Measurements from ENCODE around the gene CPZ.

Gene CPZ

GRCh38 chr4:8639777-8640720 is 47.5 kb downstream of the CPZ start:
- DNase-seq (ENCODE audit: low spot score), result no peak

GRCh38 chr4:8640816-8641215 is 48.3 kb downstream of the CPZ start:
- DNase-seq (ENCODE audit: low spot score), result no peak

- DNase-seq (ENCODE audit: low spot score), result no peak
Measured at GRCh38 chr4:8641256-8641655, 48.7 kb downstream of the CPZ start.

- no peak for DNase-seq (ENCODE audit: low spot score)
Measured at GRCh38 chr4:8641931-8642650, 49.5 kb downstream of the CPZ start.

GRCh38 chr4:8642651-8643321 is 50.2 kb downstream of the CPZ start:
- no peak for DNase-seq (ENCODE audit: low spot score)

GRCh38 chr4:8643441-8643840 is 50.9 kb downstream of the CPZ start:
- DNase-seq (ENCODE audit: low spot score), result no peak

GRCh38 chr4:8643986-8644385 is 51.4 kb downstream of the CPZ start:
- no peak for DNase-seq (ENCODE audit: low spot score)

GRCh38 chr4:8644461-8644891 is 51.9 kb downstream of the CPZ start:
- DNase-seq (ENCODE audit: low spot score), result no peak

- no peak for DNase-seq (ENCODE audit: low spot score)
Measured at GRCh38 chr4:8644966-8645752, 52.6 kb downstream of the CPZ start.

GRCh38 chr4:8645753-8646124 is 53.2 kb downstream of the CPZ start:
- no peak for DNase-seq (ENCODE audit: low spot score)

GRCh38 chr4:8646296-8647093 is 53.9 kb downstream of the CPZ start:
- DNase-seq (ENCODE audit: low spot score), result peak; percentile 32

- no peak for DNase-seq (ENCODE audit: low spot score)
Measured at GRCh38 chr4:8647094-8647570, 54.6 kb downstream of the CPZ start.

- DNase-seq (ENCODE audit: low spot score), result no peak
Measured at GRCh38 chr4:8647626-8648025, 55.1 kb downstream of the CPZ start.

- no peak for DNase-seq (ENCODE audit: low spot score)
Measured at GRCh38 chr4:8648296-8648695, 55.7 kb downstream of the CPZ start.

- DNase-seq (ENCODE audit: low spot score), result no peak
Measured at GRCh38 chr4:8648816-8649630, 56.5 kb downstream of the CPZ start.

GRCh38 chr4:8649631-8650361 is 57.2 kb downstream of the CPZ start:
- no peak for DNase-seq (ENCODE audit: low spot score)

GRCh38 chr4:8651661-8652180 is 59.2 kb downstream of the CPZ start:
- DNase-seq (ENCODE audit: low spot score), result no peak

GRCh38 chr4:8652181-8653078 is 59.9 kb downstream of the CPZ start:
- no peak for DNase-seq (ENCODE audit: low spot score)

Measured in HuH-7 (cell line).